Chondrocyte (in vitro differentiated cells): Measurements from ENCODE around the gene GARRE1. TPM values are rescaled to one million over a fixed set of nuclear protein-coding genes. Genes with fewer than 3 reads are reported as not detected.

Experiments used
- DNase-seq: peaks from one replicate; pipeline ENCODE4 v3.0.0; 2021; ENCODE audit warnings: mixed read lengths, low spot score
- H3K27ac Mint-ChIP-seq: one replicate; pipeline ENCODE4 v1.8.0; 2021; ENCODE audit warnings: mild to moderate bottlenecking, moderate library complexity, mixed read lengths; ENCODE audit not compliant: unreplicated experiment
- H3K27me3 Mint-ChIP-seq: 2 replicates; pipeline ENCODE4 v1.8.0; 2021; ENCODE audit warnings: low read depth, mixed read lengths
- H3K36me3 Mint-ChIP-seq: 2 replicates; pipeline ENCODE4 v1.8.0; 2021; ENCODE audit warnings: low read depth, mixed read lengths
- H3K4me1 Mint-ChIP-seq: 2 replicates; pipeline ENCODE4 v1.8.0; 2021; ENCODE audit warnings: low read depth, mild to moderate bottlenecking, mixed read lengths
- H3K4me3 Mint-ChIP-seq: one replicate; pipeline ENCODE4 v1.8.0; 2021; ENCODE audit warnings: mild to moderate bottlenecking, moderate library complexity, mixed read lengths; ENCODE audit not compliant: unreplicated experiment
- H3K9me3 Mint-ChIP-seq: 2 replicates; pipeline ENCODE4 v1.8.0; 2021; ENCODE audit warnings: low read depth, mixed read lengths
- CTCF ChIP-seq: fragments of 200-600 bp; sonication (generic); IDR thresholded peaks from 2 replicates; pipeline ENCODE4 v1.5.0; 2021; ENCODE audit warnings: antibody characterized with exemption, mild to moderate bottlenecking, moderate library complexity
- total RNA-seq: library from RNA; stranded (reverse); gene quantifications from 3 replicates; pipeline ENCODE4 v1.2.1, GENCODE V29; 2021

The GARRE1 gene
- total RNA-seq, 1 donor from 2014 or later, result 24.4 TPM

- TF ChIP-seq CTCF, result no peak
- peaks cover 21% of the 10 kb centered on the region for H3K4me1 Mint-ChIP-seq
- DNase-seq, result no peak
- H3K36me3 Mint-ChIP-seq, result peaks cover 4% of the 10 kb centered on the region
- H3K4me3 Mint-ChIP-seq, result no peak overlapping the region
- H3K27ac Mint-ChIP-seq, result no peak overlapping the region
- H3K27me3 Mint-ChIP-seq, result no peaks in the 10 kb centered on the region
- H3K9me3 Mint-ChIP-seq, result peaks cover 3% of the 10 kb centered on the region
These were observed 33.3 kb downstream of the GARRE1 start for GRCh38 chr19:34287662-34288140.

- TF ChIP-seq CTCF, result no peak
- Mint-ChIP-seq H3K36me3 (peaks cover 4% of the 10 kb centered on the region), H3K4me1 (peaks cover 21% of the 10 kb centered on the region), H3K27me3 (no peaks in the 10 kb centered on the region), H3K9me3 (peaks cover 3% of the 10 kb centered on the region), H3K4me3 (no peak overlapping the region), H3K27ac (no peak overlapping the region)
- DNase-seq, result no peak
These were observed 34.0 kb downstream of the GARRE1 start for GRCh38 chr19:34288381-34288780.

- H3K27ac Mint-ChIP-seq, result peak overlapping the region; percentile 12
- H3K4me3 Mint-ChIP-seq, result no peak overlapping the region
- DNase-seq, result no peak
- H3K27me3 Mint-ChIP-seq, result no peaks in the 10 kb centered on the region
- no peak for TF ChIP-seq CTCF
- H3K4me1 Mint-ChIP-seq, result peaks cover 15% of the 10 kb centered on the region
- peaks cover 4% of the 10 kb centered on the region for H3K36me3 Mint-ChIP-seq
- peaks cover 3% of the 10 kb centered on the region for H3K9me3 Mint-ChIP-seq
These were observed 36.9 kb downstream of the GARRE1 start for GRCh38 chr19:34291235-34291634.

- H3K4me3 Mint-ChIP-seq, result no peak overlapping the region
- H3K36me3 Mint-ChIP-seq, result peaks cover 2% of the 10 kb centered on the region
- peaks cover 3% of the 10 kb centered on the region for H3K9me3 Mint-ChIP-seq
- no peaks in the 10 kb centered on the region for H3K27me3 Mint-ChIP-seq
- H3K4me1 Mint-ChIP-seq, result peaks cover 15% of the 10 kb centered on the region
- no peak for TF ChIP-seq CTCF
- no peak overlapping the region for H3K27ac Mint-ChIP-seq
- DNase-seq, result no peak
These were observed 40.7 kb downstream of the GARRE1 start for GRCh38 chr19:34295103-34295502.

- peaks cover 8% of the 10 kb centered on the region for H3K36me3 Mint-ChIP-seq
- H3K4me1 Mint-ChIP-seq, result no peaks in the 10 kb centered on the region
- no peaks in the 10 kb centered on the region for H3K27me3 Mint-ChIP-seq
- no peak for DNase-seq
- no peak overlapping the region for H3K27ac Mint-ChIP-seq
- no peak for TF ChIP-seq CTCF
- no peak overlapping the region for H3K4me3 Mint-ChIP-seq
- H3K9me3 Mint-ChIP-seq, result no peaks in the 10 kb centered on the region
These were observed 44.7 kb downstream of the GARRE1 start for GRCh38 chr19:34298891-34299520.
